Activated effector memory CD4-positive, alpha-beta T cell treated with Interleukin-2 at 50 U/mL for 16 hours (primary cell): ENCODE results near the gene DHRS2.
"Not testable (repeated sequence)": the region's sequence is repeated elsewhere in the genome, so short reads cannot be mapped to it uniquely, and the experiment has no call there.

Experiments
- DNase-seq: peaks from one replicate; pipeline ENCODE4 v3.0.0-alpha.2; 2020

DHRS2 gene

DNA sequence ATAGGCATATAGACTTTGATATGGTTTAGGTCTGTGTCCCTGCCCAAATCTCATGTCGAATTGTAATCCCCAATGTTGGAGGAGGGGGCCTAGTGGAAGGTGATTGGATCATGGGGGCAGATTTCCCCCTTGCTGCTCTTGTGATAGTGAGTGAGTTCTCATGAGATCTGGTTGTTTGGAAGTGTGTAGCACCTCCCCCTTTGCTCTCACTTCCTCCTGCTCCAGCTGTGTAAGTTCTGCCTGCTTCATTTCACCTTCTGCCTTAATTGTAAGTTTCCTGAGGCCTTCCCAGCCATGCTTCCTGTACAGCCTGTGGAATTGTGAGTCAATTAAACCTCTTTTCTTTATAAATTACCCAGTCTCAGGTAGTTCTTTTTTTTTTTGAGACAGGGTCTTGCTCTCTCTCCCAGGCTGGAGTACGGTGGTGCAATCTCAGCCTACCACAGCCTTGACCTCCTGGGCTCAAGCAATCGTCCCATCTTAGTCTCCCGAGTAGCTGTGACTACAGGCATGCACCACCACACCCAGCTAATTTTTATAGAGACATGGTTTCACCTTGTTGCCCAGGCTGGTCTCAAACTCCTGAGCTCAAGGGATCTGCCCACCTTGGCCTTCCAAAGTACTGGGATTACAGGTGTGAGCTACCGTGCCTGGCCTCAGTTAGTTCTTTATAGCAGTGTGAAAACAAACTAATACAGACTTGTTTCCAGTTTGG is 1.3 kb upstream of the DHRS2 start:
- not testable (repeated sequence) for DNase-seq

DNA sequence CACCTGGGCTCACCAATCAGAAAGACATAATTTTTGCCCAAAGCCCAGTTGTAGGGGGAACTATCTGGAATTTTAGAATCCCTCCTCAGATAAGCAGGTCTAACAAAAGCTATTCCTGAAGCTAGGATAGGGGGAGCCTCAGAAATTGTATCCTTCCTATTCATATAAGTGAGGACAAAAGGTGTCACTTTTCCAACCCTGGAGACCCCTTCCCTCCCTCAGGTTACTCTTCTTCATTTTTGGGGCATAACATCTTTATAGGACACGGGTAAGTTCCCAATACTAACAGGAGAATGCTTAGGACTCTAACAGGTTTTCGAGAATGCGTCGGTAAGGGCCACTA is 1.1 kb downstream of the DHRS2 start:
- not testable (repeated sequence) for DNase-seq

DNA sequence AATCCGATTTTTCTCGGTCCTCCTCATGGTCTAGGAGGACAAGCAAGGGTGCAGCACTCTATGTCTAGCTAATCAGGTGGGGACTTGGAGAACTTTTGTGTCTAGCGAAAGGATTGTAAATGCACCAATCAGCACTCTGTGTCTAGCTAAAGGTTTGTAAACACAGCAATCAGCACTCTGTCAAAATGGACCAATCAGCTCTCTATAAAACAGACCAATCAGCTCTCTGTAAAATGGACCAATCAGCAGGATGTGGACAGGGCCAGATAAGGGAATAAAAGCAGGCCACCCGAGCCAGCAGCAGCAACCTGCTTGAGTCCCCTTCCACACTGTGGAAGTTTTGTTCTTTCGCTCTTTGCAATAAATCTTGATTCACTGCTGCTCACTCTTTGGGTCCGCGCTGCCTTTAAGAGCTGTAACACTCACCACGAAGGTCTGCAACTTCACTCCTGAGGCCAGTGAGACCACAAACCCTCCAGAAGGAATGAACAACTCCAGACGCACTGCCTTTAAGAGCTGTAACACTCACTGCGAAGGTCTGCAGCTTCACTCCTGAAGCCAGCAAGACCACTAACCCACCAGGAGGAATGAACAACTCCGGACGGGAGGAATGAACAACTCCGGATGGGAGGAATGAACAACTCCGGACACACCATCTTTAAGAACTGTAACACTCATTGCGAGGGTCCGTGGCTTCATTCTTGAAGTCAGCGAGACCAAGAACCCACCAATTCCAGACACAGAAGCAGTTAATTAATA is 1.7 kb downstream of the DHRS2 start:
- DNase-seq, result not testable (repeated sequence)

DNA sequence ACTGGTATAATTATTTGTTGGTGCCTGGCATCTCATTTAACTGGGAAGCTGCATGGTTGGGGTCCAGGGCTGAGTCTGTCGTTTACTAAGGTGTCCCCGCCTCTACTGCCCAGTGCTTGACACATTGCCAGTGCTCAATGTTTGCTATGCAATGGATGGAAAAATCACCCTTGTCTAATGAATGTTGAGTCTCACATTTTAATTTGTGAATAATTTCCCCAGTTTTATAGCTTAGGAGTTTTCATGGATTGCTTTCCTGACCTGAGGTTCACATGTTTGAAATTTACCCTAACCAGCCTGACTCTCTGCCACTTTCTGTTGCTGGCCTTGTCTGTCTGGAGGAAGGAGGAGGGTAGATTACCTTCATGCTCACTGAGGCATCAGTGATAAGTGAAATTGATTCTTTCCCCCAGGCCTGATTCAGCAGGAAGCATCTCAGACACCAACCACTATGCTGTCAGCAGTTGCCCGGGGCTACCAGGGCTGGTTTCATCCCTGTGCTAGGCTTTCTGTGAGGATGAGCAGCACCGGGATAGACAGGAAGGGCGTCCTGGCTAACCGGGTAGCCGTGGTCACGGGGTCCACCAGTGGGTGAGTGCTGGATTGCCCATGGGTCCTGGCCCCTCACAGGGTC is 2.4 kb downstream of the DHRS2 start:
- no peak for DNase-seq

DNA sequence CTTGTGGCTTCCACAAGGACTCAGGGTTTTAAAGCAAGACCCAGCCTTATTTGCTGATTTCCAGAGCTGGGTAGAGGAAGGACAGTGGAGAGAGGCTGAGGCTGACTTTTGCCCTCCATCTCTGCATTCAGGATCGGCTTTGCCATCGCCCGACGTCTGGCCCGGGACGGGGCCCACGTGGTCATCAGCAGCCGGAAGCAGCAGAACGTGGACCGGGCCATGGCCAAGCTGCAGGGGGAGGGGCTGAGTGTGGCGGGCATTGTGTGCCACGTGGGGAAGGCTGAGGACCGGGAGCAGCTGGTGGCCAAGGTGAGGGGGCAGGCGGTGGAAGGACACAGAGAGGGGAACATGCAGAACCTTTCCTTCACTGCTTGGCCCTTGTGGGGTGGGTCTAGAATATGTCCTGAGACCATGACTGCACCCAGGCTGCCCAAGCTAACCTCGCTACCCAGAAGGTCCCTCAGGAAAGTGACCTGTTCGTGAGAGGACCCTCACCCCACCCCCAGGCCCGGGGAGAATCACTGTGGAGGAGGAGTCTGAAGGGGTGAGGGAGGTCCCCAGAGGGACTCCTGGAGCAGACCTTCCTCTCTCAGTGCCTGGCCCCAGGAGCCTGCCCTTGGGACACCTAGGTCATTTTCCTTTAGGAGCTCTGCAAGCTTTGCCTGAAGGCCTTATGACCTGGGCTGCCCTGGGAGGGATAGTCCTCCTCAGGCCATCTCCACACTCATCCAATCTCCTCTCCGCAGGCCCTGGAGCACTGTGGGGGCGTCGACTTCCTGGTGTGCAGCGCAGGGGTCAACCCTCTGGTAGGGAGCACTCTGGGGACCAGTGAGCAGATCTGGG is 3.1 kb downstream of the DHRS2 start:
- no peak for DNase-seq

DNA sequence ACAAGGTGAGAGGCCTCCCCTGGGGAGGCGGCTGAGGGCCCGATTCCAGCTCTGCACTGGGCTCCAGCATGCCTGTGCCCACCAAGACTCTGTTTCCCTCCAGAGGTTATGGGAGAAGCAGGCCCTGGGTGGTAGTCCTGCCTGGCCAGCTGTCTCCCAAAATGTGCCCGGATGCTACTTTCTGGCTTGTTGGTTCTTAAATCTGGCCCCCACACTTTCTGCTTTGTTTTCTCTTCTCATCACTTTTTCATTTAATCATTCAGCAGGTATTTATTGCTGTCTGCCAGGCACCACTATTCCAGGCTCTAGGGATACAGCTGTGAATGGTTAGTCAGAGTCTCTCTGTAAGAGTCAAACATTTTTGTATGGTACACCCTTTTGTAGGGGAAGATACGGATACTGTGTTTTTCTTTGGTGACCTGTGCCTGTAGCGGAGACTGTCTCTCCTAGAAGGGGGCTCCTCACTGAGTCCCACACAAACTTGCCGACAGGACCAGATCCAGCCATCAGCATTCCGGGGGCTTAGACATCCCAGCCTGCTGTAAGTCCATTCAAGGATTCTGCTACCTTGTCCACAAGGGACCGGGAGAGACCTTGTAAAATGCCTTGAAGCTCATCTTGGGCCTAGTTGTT is 3.8 kb downstream of the DHRS2 start:
- no peak for DNase-seq

DNA sequence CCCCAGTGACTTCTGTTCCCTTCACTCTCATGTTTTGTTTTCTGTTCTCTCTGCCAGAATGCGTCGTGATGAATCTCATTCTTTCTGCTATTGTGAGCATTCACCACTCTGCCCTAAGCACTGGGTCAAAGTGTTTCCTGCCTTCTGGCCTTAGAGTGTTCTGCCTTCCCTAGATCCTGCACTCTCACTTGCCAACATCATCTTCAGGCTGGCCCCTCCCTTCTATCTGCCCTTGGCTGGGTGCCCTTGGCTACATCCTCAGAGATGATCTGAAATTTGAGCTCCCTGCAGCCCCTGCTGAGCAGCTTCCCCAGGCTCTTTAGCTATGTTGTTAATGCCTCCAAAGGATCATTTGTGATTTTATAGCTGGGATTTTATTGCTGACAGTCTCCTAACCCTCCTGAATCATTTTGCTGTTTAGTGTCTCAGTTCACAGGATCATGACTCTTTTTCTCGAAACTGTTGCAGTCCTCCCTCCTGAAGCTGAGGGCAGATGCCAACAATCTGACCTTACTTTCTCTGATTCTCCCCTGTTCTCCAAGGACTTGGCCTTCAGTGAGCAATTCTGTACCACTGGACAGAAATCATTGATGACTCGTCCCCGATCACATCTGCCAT is 4.5 kb downstream of the DHRS2 start:
- DNase-seq, result no peak

DNA sequence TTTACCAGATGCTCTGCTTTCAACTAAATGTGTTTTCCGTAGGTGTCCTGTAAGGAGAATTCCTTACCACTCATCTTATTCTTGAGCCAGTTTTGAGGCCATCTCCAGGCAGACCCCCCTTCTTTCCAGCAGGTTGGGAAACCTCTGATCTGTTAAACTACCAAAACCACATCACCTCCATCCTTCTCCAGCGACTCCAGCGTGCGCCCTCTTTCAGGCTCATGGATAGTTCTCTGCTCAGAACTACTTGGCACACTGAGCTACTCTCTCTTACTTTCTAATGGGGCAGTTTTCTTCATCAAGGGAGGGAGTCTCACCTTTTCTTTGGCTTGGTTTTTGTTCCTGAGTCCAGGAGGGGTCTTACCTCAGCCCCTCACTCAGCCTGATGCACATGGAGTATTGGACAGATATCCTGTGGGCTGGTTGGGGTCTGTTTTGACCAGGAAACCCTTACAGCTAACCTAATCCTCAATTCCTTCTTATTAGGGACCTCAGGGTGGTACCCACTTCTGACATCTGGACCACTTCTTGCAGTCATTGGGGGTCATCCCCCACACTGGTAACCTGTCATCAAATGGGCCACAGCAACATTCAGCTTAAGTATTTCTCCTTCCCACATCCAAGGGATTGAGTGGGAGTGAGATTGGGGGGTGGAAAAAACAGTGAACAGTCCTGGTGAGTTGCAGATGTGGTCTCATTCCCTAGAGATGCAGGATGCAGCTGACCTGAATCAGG is 5.2 kb downstream of the DHRS2 start:
- no peak for DNase-seq

DNA sequence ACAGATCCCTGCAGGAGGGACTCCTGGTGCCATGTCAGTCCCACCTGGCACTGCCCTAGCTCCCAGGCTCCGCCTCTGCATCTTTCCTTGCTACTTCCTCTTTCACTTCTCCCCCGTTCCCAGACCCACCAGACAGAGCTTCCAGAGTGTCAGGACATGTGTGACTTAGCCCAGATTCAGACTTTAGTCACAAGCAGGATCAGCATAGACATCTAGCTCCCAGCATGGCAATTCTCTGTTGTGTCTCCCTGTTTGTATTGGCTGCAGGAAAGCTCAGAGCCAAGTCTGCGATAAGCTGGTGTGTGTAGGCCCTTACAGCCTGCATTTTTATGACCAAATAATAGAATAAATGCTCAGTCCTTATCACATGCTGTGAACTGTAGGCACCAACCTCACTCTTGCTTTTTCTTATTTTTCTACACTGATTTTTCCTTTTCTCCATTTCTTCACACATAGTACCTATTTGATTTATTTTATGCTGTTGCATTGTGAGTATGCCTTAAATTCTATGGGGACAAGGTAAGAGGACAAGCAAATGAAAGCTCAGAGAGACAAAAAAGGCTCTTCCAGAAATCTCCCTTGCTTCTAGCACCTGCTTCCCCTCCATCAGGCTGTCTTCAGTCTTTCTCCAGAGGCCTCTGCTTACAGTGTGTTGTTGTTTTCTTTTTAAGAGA is 5.9 kb downstream of the DHRS2 start:
- no peak for DNase-seq

DNA sequence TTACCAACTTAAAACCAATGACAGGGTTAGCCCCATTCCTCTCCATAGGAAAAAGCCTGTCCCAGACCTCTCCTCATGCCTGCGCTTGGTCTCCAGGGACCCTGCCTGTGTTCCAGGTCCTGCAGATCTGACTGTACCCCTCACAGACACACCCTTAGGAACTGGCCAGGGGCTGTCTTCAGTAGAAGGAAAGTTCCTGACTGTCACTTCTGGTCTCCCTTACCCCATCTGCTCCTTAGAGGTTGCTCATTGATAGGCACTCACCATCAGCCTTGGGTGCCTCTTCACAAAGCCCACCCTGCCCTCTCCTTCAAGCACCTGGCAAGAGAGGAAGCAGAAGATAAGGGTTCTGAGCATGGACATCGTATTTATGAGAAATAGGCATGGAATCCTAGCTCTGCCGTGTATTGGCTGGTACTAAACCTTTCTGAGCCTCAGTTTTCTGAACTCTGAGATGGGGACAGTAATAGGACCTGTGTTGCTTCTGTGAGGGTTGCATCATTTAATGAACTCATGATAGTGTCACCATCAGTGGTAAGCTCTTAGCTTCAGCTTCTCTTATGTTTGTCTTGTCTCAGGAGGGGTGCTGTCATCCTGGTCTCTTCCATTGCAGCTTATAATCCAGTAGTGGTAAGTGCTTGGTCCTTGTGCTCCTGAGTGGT is 7.5 kb downstream of the DHRS2 start:
- DNase-seq, result no peak

DNA sequence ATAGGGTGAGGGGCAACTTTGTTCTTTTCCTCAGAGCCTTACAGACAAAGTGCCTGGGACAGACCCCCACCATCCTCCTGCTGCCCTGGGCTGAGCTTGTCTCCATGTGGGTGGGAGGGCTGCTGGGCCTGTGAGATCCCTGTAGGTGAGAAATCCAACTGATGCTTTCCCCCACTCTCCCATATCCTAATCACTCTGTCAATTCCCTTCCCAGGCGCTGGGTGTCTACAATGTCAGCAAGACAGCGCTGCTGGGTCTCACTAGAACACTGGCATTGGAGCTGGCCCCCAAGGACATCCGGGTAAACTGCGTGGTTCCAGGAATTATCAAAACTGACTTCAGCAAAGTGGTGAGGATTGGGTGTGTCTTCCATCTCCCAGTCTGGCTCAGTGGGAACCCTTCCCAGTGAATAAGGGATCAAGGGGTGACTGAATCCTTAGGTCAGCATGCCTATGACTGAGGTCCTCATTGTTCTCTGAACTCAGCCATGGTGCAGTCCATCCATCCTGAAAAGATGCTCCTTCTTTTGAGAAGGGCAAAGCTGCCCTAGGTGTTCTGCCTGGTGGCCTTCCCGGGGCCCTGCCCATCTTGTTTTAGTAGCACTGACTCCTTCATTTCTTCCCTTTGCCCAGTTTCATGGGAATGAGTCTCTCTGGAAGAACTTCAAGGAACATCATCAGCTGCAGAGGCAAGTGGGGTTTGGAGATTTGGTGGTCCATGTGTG is 8.2 kb downstream of the DHRS2 start:
- no peak for DNase-seq

DNA sequence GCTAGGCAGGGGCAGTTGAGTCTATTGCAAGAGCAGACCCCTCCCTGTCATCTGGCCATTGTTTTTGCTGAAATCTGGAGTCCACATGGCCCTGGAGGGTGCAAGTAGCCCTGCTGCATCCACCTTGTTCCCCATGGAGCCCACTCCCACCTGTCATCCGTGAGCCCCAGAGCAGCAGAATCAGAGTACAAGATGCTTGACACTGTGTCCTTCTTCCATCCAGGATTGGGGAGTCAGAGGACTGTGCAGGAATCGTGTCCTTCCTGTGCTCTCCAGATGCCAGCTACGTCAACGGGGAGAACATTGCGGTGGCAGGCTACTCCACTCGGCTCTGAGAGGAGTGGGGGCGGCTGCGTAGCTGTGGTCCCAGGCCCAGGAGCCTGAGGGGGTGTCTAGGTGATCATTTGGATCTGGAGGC is 8.8 kb downstream of the DHRS2 start:
- no peak for DNase-seq

DNA sequence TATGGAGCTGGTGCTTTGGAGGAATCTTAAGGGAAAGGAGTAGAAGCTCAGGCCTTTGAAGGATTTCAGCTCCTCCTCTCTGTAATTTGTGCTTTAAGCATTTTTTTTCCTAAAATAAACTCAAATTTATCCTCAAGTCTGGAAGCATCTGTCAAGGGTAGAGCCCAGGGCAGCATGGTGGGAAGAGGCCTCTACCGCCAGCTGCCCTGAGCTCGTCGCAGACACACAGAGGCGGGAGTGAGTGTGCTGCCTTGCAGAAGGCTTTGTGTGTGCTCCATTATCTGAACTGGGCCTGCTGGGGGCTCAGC is 9.3 kb downstream of the DHRS2 start:
- no peak for DNase-seq

DNA sequence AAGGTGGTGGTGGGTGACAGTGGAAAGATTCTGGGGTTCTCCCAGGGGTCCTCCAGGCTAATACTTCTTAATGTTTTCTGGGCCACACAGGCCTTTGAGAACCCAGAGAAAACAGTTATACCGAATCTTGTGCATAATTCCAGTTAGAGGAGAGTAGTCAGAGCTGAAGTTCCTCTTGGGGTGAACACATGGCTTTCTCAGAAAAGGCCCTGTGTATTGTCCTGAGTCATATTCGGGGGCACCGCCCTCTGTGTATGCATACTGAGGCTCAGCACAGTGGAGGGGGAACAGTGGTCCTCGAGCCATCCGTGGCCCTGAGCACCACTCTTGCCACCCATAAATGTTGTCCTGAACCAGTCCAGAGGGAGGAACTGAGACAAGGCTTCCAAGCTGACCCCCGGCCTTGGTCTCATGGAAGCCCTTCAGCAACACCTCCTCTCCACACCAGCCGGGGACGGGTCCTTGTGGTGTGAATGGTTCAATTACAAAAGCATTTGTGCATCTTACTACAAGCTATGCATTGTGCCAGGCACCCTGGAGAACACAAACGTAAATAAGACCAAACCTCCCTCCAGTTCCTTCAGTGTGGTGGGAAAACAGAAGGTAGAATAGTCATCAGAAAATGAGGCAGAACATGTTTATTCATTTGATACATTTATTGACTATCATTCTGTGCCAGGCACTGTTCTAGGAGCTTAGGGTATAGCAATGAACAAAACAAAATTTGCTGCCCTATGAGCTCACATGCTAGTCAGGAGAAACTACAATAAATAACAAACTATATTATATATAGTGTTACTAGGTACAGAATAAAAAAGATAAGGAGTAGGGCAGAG is 9.9 kb downstream of the DHRS2 start:
- no peak for DNase-seq

DNA sequence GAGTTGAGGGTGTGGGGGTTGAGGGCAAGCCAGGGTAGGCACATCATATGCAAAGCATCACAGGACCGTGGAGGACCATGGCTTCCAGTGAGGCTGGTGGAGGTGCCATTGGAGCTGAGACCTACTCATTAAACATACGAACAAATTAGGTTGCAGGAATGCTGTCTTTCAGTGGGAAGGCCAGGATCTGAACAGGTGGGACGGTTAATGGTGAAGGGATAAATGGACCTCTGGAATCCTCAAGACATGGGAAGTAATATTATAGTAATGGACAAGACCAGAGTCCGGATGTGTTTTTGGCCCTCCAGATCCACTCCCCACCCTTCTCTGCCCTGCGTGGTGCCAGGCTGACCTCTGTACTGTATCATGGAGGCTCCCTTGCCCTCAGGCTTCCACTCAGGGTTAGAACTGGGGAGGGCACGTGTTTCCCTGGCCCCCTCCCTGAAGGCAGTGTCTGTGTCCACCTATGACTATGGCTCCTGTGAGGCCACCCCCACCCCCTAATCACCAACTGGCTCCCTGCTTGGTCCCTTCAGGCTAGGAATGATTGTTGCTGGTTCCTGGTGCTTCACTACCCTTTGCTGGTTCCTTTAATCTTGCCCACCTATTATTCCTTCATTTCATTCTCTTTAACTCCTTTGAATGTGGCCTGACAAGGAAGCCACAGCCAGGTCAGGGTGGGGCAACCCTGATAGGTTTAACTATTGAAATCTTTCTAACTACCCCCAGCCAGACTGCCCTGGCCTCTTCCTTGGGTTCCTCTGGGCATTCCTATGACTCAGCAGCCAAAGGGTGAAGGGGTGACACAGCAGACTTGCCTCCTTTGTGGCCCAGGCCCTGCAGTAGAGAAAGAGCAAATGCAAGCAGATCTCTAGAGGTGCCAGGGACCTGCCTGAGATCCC is 10.7 kb downstream of the DHRS2 start:
- DNase-seq, result no peak

DNA sequence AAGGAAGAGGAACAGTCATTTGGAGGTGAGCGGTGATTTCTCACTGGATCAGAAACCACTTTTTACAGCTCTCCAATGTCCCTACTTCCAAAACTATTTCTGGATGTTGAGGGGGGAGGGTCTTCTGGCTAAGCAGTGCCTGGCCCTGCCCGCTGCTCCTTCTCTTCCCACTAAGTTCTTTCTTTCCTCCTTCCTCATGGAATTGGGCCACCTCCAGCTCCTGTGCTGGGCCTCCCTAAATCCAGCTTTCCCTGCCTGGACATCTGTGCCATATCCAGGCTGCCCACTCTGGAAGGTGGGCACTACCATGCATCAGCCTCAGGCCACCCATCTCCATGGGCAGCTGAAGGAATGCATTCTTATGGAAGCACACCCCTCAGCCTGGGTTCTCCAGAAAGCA is 11.5 kb downstream of the DHRS2 start:
- no peak for DNase-seq

DNA sequence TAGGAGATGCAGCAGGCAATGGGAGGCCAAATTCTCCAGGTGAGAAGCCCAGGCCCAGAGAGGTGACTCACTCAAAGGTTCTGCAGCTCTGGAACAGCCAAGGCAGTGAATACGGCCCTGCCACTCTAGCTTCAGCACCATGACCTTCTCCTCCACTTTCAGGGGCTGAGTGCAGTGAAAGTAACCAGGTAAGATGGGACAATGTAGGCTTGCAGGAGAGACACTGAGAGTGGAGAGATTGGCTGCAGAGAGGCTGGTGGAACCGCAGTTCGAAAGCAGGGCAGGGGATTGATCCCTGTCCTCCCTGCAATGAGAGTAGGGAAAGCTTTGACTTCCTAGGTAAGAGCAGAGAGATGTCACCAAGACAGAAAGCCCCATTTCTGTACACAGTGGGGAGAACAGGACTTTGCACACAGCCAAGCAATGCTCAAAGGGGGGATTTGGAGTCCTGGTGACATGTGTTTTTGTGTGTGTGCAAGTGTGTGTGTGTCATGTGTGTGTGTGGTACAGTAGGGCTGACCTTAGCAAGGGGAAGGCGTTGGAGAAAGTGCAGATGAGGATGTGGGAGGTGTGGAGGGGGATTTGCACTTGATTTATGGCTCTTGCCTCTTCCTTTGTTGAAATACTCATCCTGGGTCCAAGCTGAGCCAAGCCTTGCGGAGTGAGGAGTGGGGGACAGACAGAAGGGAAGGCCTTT is 12.7 kb downstream of the DHRS2 start:
- no peak for DNase-seq
